ENCODE data around the gene SEPSECS.

Gene SEPSECS

DNA sequence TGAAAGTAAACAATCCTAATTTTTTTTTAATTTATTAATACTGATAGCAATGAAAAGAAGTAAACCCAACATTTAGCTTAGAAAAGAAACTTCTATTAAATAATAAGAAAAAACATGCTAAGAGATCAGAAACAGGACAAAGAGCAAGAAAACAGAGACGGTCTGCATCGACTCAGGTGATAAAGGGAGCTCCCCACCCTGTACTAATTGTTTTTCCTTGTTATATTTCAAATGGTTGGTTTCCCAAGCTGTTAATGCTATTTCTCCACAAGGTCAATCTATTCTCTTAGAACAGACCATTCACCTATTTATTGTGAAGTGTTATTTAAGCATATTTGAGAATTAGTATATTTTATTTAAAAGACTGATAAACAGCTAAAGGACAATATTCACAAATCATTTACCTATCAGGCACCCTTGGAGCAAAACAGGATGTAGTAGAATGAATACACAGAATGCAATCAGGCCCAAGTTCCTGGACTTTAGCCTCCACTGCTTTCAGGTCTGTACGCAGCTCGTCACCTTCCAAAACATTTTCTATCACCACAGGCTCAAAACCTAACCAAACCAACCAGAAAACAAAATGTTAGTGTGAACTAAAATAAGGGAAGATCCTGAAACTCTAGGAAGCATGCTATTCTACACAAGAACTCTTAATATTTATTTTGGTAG, 5.5 kb downstream of the SEPSECS start:
- TF ChIP-seq POLR2AphosphoS5 (IDR thresholded peaks at IDR 0.05; ENCODE audit: low read depth, low read length): no peak
- DNase-seq (ENCODE audit: insufficient read length): no peak
- FAIRE-seq: no peak

DNA sequence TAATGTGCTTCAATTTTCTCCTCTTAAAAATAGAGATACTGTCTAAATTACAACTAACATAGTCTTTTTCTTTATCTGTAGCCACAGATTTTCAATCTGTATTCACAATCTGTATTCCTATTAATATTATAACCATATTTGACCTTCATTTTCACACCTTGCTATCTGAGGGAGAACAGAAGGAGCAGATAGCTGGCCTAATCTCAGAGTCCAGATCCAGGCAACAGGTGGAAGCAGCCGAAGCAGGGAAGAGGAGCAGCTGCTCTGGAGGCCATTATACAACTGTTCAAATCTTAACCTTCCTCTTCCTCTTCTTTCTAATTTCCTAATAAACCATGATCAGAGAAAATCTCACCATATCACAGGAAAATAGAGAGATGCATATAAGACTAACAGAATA, 14.2 kb downstream of the SEPSECS start:
- FAIRE-seq: peak; percentile 5
- no peak for DNase-seq (ENCODE audit: insufficient read length)
- TF ChIP-seq POLR2AphosphoS5 (IDR thresholded peaks at IDR 0.05; ENCODE audit: low read depth, low read length) (no peak), TAF1 (IDR thresholded peaks at IDR 0.05; ENCODE audit: borderline replicate concordance, low read depth, low read length) (no peak), POLR2A (IDR thresholded peaks at IDR 0.05; ENCODE audit: low read depth, low read length) (no peak)

GRCh38 chr4:25144870-25145481, 15.3 kb downstream of the SEPSECS start:
- FAIRE-seq (no peak), DNase-seq (ENCODE audit: insufficient read length) (no peak)
- TF ChIP-seq POLR2AphosphoS5 (IDR thresholded peaks at IDR 0.05; ENCODE audit: low read depth, low read length) (no peak), TAF1 (IDR thresholded peaks at IDR 0.05; ENCODE audit: borderline replicate concordance, low read depth, low read length) (no peak), POLR2A (IDR thresholded peaks at IDR 0.05; ENCODE audit: low read depth, low read length) (no peak)

DNA sequence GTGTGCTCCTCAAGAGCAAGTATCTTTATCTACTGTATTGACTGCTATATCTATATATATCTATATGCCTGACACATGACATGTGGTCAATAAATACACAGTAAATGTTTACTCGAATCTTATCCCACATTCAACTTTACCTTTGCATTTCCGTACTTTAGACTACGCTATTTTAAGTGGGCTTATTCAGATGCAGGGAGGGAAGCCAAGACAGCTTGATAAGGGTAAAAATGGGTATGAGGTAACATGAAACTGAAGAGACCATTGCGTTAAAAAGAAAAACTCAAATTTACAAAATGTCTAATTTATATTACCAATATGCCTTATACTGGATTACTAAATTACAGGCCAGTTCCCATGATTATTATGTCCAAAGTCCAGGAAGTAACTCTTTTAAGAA, 17.8 kb downstream of the SEPSECS start:
- TF ChIP-seq POLR2AphosphoS5 (IDR thresholded peaks at IDR 0.05; ENCODE audit: low read depth, low read length) (no peak), POLR2A (IDR thresholded peaks at IDR 0.05; ENCODE audit: low read depth, low read length) (no peak), TAF1 (IDR thresholded peaks at IDR 0.05; ENCODE audit: borderline replicate concordance, low read depth, low read length) (no peak)
- DNase-seq (ENCODE audit: insufficient read length): no peak
- no peak for FAIRE-seq

DNA sequence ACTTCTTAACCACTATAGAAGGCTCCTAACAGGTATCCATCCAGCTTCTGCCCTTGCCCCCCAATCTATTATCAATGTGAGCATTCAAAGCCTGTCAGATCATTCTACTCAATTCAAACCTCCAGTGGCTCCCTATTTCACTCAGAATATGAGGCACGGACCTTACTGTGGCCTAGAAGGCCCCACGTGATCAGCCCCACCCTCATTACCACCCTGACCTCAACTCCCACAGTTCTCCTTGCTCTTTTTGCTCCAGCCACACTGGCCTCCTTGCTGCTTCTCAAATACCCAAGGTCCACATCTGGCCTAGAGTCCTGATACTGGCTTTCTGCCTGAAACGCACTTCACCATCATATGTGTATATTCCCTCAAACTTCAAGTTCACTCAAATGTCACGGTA, 18.7 kb downstream of the SEPSECS start:
- TF ChIP-seq POLR2A (IDR thresholded peaks at IDR 0.05; ENCODE audit: low read depth, low read length): no peak
- no peak for TF ChIP-seq POLR2AphosphoS5 (IDR thresholded peaks at IDR 0.05; ENCODE audit: low read depth, low read length)
- TF ChIP-seq TAF1 (IDR thresholded peaks at IDR 0.05; ENCODE audit: borderline replicate concordance, low read depth, low read length): no peak
- no peak for FAIRE-seq

DNA sequence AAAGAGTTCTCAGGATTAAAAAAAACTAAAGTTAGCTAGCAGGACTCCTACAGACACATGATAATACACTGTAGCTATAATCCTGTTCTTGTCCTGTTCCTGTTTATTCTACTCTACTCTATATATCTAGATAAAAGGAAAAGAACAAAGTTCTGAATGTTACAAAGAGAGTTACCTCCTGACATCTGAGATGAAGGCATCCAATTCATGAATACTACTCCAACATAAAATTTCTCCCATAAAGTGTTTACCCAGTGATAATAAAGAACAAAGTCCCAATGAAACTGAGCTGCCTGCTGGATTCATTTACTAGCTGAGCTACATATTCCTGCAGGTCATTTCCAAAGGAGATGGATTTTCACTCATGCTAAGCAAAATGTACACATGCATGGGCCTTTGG, 27.1 kb downstream of the SEPSECS start:
- no peak for FAIRE-seq
- no peak for DNase-seq (ENCODE audit: insufficient read length)
- TF ChIP-seq TAF1 (IDR thresholded peaks at IDR 0.05; ENCODE audit: borderline replicate concordance, low read depth, low read length) (no peak), POLR2A (IDR thresholded peaks at IDR 0.05; ENCODE audit: low read depth, low read length) (no peak), POLR2AphosphoS5 (IDR thresholded peaks at IDR 0.05; ENCODE audit: low read depth, low read length) (no peak)

More for the DNA sequence above, 18.7 kb downstream of the SEPSECS start:
- no peak for DNase-seq (ENCODE audit: insufficient read length)

DNA sequence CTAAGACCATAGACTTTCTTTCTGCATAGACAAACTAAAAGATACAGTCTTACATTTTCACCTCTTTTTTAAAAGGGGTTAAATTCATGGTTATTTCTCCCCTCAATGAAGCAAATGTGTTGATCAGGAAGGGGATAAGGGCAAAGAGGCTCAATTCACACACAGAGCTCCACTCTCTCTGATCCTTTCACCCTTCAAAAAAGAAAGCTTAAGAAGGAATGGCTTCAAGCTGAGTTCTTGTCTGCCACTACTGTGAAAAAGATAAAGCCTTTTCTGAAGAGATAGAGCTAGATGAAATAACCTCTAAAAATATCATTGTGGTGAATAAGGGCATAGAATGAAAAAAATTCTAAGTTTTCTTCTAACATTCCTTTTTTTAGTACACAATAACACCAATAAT, 28.3 kb downstream of the SEPSECS start:
- no peak for TF ChIP-seq TAF1 (IDR thresholded peaks at IDR 0.05; ENCODE audit: borderline replicate concordance, low read depth, low read length)
- TF ChIP-seq POLR2AphosphoS5 (IDR thresholded peaks at IDR 0.05; ENCODE audit: low read depth, low read length): no peak
- no peak for TF ChIP-seq POLR2A (IDR thresholded peaks at IDR 0.05; ENCODE audit: low read depth, low read length)
- FAIRE-seq (no peak), DNase-seq (ENCODE audit: insufficient read length) (no peak)

GRCh38 chr4:25131381-25131780, 28.9 kb downstream of the SEPSECS start:
- TF ChIP-seq POLR2A (IDR thresholded peaks at IDR 0.05; ENCODE audit: low read depth, low read length) (no peak), POLR2AphosphoS5 (IDR thresholded peaks at IDR 0.05; ENCODE audit: low read depth, low read length) (no peak), TAF1 (IDR thresholded peaks at IDR 0.05; ENCODE audit: borderline replicate concordance, low read depth, low read length) (no peak)
- DNase-seq (ENCODE audit: insufficient read length): no peak
- FAIRE-seq: no peak

DNA sequence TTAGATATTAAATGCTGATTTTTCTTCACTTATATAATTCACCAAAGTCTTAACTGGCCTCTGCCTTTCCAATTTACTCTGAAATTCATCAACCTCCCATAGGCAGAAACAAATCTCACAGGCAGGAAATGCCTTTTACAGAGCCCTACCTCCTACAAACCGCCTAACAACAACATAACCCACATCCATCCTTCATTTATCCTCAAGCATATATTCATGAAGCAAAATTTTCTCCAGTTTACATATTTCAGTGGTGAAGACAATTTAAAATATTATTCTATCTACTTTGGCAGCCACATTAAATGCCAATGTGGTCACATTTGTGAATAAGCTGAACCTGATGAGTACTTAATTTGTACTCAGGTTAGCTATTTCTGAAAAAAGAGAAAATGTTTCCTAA, 30.3 kb downstream of the SEPSECS start:
- TF ChIP-seq POLR2A (IDR thresholded peaks at IDR 0.05; ENCODE audit: low read depth, low read length) (no peak), TAF1 (IDR thresholded peaks at IDR 0.05; ENCODE audit: borderline replicate concordance, low read depth, low read length) (no peak), POLR2AphosphoS5 (IDR thresholded peaks at IDR 0.05; ENCODE audit: low read depth, low read length) (no peak)
- DNase-seq (ENCODE audit: insufficient read length) (no peak), FAIRE-seq (no peak)

GRCh38 chr4:25128671-25129070, 31.6 kb downstream of the SEPSECS start:
- no peak for TF ChIP-seq POLR2A (IDR thresholded peaks at IDR 0.05; ENCODE audit: low read depth, low read length)
- no peak for TF ChIP-seq TAF1 (IDR thresholded peaks at IDR 0.05; ENCODE audit: borderline replicate concordance, low read depth, low read length)
- no peak for TF ChIP-seq POLR2AphosphoS5 (IDR thresholded peaks at IDR 0.05; ENCODE audit: low read depth, low read length)
- DNase-seq (ENCODE audit: insufficient read length) (no peak), FAIRE-seq (no peak)

DNA sequence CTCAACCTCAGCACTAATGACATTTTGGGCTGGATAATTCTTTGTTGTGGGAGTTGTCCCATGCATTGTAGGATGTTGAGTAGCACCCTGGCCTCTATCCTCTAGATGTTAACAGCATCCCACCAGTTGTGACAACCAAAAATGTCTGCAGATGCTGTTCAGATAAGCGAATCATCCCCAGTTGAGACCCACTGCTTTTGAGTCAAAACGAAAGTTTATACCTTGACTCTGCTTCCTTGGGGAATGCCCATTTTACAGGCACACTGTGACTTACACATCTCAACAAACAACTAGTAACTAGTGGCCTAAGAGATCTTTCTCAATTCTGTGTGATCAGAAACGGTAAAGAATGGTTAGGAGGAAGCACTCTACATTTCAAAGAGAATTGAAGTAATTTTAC, 37.0 kb downstream of the SEPSECS start:
- FAIRE-seq (peak; percentile 82), DNase-seq (ENCODE audit: insufficient read length) (no peak)
- TF ChIP-seq TAF1 (IDR thresholded peaks at IDR 0.05; ENCODE audit: borderline replicate concordance, low read depth, low read length): no peak
- no peak for TF ChIP-seq POLR2A (IDR thresholded peaks at IDR 0.05; ENCODE audit: low read depth, low read length)
- no peak for TF ChIP-seq POLR2AphosphoS5 (IDR thresholded peaks at IDR 0.05; ENCODE audit: low read depth, low read length)

- TF ChIP-seq POLR2A (IDR thresholded peaks at IDR 0.05; ENCODE audit: low read depth, low read length): no peak
- TF ChIP-seq POLR2AphosphoS5 (IDR thresholded peaks at IDR 0.05; ENCODE audit: low read depth, low read length): no peak
- no peak for TF ChIP-seq TAF1 (IDR thresholded peaks at IDR 0.05; ENCODE audit: borderline replicate concordance, low read depth, low read length)
- DNase-seq (ENCODE audit: insufficient read length): no peak
- FAIRE-seq: no peak
Observed at GRCh38 chr4:25120146-25120940, 39.9 kb downstream of the SEPSECS start.

All from GM12892 (cell line).